Measurements from ENCODE around the gene ID2. TPM values are rescaled to one million over a fixed set of nuclear protein-coding genes. Genes with fewer than 3 reads are reported as not detected.
A peak's percentile ranks its signal among the peaks of the same experiment; 100 is the strongest.

The ID2 gene
- polyA plus RNA-seq, 3 donors, result 282 to 2,821 (median 295) TPM

DNA sequence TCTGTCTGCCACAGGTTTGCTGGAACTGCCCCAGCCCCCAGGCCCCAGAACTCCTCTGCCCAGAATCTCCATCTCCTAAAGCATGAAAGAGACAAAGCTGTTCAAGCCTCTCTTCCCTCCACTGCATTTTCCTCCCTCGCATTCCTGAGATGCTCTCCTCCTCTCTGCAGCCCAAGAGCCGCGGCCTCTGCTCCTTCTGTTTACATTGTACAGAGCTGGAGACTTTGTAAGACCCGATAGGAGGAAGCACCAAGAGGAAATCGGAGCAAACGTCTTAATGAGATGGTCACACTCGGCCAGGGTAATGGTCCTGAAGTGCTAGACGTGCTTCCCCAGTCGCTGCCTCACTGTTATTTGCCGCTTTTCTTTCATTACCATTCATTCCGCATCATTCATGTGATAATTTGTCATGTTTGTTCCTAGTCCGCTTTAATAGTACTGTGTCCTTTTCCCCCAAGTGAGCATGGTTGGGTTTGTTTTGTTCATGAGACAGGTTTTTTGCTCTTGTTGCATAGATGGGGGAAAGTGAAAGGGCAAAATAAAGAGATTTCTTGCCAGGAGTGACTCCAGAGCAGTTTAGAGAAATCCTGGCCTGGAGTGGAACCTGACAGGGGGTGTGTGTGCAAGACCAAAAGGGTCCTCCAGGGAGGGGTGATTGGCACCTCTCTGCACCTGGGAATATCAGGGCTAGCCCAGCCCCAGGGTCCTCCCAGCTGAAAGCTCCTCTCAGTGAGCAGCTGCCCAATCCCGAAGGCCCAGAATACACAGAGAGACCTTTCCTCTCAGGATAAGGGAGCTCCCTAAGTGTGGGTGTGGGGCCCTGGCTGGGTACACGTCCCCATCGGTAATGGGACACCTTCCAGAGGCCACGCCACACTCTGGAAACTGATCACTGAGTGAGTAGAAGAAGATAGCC lies 44.9 kb upstream of the ID2 start:
- DNase-seq, result no peak
- Histone ChIP-seq H3K9ac (ENCODE audit: insufficient read depth, low read length, poor library complexity, severe bottlenecking) (no peak overlapping the region), H3K27me3 (ENCODE audit: control insufficient read depth in 2 of 2, insufficient read depth in 2 of 2, low read length in 2 of 2) (no peaks in the 10 kb centered on the region), H2AFZ (ENCODE audit: insufficient read depth, low read depth, low read length, poor library complexity, severe bottlenecking) (no peak overlapping the region), H3K9me3 (replicated peaks in 1 of 2; ENCODE audit: control insufficient read depth in 1 of 2, insufficient read depth in 1 of 2, low read length in 2 of 2) (no peaks in the 10 kb centered on the region), H3K4me1 (ENCODE audit: control insufficient read depth in 1 of 2, insufficient read depth in 2 of 2, low read length in 2 of 2) (peaks cover 2 to 3% of the 10 kb centered on the region in 2 donors), H3K4me3 (replicated peaks in 1 of 3; ENCODE audit: low read depth in 2 of 3, low read length in 3 of 3) (no peak overlapping the region), H3K4me2 (replicated peaks; ENCODE audit: extremely low read depth, low read length, poor library complexity, severe bottlenecking) (no peak overlapping the region), H3K79me2 (ENCODE audit: insufficient read depth, low read length) (no peaks in the 10 kb centered on the region), H3K36me3 (replicated peaks in 1 of 2; ENCODE audit: control insufficient read depth in 1 of 2, insufficient read depth in 2 of 2, low read length in 2 of 2) (no peaks in the 10 kb centered on the region), H4K20me1 (ENCODE audit: insufficient read depth, low read length) (no peaks in the 10 kb centered on the region), H3K27ac (ENCODE audit: low read depth in 1 of 2, low read length in 2 of 2) (no peak overlapping the region)
- TF ChIP-seq, protein P1, sequence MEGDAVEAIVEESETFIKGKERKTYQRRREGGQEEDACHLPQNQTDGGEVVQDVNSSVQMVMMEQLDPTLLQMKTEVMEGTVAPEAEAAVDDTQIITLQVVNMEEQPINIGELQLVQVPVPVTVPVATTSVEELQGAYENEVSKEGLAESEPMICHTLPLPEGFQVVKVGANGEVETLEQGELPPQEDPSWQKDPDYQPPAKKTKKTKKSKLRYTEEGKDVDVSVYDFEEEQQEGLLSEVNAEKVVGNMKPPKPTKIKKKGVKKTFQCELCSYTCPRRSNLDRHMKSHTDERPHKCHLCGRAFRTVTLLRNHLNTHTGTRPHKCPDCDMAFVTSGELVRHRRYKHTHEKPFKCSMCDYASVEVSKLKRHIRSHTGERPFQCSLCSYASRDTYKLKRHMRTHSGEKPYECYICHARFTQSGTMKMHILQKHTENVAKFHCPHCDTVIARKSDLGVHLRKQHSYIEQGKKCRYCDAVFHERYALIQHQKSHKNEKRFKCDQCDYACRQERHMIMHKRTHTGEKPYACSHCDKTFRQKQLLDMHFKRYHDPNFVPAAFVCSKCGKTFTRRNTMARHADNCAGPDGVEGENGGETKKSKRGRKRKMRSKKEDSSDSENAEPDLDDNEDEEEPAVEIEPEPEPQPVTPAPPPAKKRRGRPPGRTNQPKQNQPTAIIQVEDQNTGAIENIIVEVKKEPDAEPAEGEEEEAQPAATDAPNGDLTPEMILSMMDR (IDR thresholded peaks at IDR 0.05), result no peak
- no peaks in the 10 kb centered on the region for H3K36me3 Mint-ChIP-seq
- 63% methylated on average over 4 of the region's 16 CpGs for WGBS (ENCODE audit: insufficient coverage)
- H3K27ac Mint-ChIP-seq, result peak overlapping the region in 2 of 7 donors; percentile 50 to 71
- peaks cover 3 to 10% (median 10%) of the 10 kb centered on the region in 3 donors for H3K27me3 Mint-ChIP-seq (ENCODE audit: low read depth in 3 of 3)
- H3K9me3 Mint-ChIP-seq, result no peaks in the 10 kb centered on the region
- no peak overlapping the region for H3K4me3 Mint-ChIP-seq
- intact Hi-C loops (cut with micrococcal nuclease), result no loop called here
- H3K4me1 Mint-ChIP-seq, result peaks cover 10% of the 10 kb centered on the region

DNA sequence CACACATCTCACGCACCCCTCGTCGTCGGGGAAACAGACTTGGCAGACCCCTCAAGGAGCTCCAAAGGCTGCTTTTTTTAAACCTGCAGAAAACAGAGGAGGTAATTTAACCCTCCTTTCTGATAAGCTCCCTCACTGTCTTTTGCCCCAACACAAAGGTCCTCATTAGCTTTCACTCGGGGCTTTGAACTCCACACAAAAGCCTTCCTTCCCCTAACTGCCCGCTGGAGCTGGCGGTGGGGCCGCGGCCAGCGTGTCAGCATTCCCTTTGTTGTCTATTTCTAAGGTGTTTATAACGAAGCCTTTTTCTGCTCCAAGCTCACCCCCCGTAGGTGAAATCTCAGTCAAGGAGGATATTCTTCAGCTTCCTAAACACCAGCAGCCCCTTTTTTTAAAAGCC lies 43.5 kb upstream of the ID2 start:
- Histone ChIP-seq H3K36me3 (replicated peaks in 1 of 2; ENCODE audit: control insufficient read depth in 1 of 2, insufficient read depth in 2 of 2, low read length in 2 of 2) (no peaks in the 10 kb centered on the region), H3K9ac (ENCODE audit: insufficient read depth, low read length, poor library complexity, severe bottlenecking) (no peak overlapping the region), H4K20me1 (ENCODE audit: insufficient read depth, low read length) (no peaks in the 10 kb centered on the region), H3K4me1 (ENCODE audit: control insufficient read depth in 1 of 2, insufficient read depth in 2 of 2, low read length in 2 of 2) (peaks cover 15% of the 10 kb centered on the region in 2 donors), H3K4me3 (replicated peaks in 1 of 3; ENCODE audit: low read depth in 2 of 3, low read length in 3 of 3) (no peak overlapping the region), H3K9me3 (replicated peaks in 1 of 2; ENCODE audit: control insufficient read depth in 1 of 2, insufficient read depth in 1 of 2, low read length in 2 of 2) (no peaks in the 10 kb centered on the region), H3K27me3 (ENCODE audit: control insufficient read depth in 2 of 2, insufficient read depth in 2 of 2, low read length in 2 of 2) (no peaks in the 10 kb centered on the region), H2AFZ (ENCODE audit: insufficient read depth, low read depth, low read length, poor library complexity, severe bottlenecking) (no peak overlapping the region), H3K79me2 (ENCODE audit: insufficient read depth, low read length) (no peaks in the 10 kb centered on the region), H3K4me2 (replicated peaks; ENCODE audit: extremely low read depth, low read length, poor library complexity, severe bottlenecking) (no peak overlapping the region), H3K27ac (ENCODE audit: low read depth in 1 of 2, low read length in 2 of 2) (no peak overlapping the region)
- Mint-ChIP-seq H3K4me1 (peaks cover 24% of the 10 kb centered on the region), H3K9me3 (no peaks in the 10 kb centered on the region), H3K36me3 (no peaks in the 10 kb centered on the region), H3K27ac (peak overlapping the region in 1 of 7 donors; percentile 12), H3K4me3 (no peak overlapping the region), H3K27me3 (ENCODE audit: low read depth in 3 of 3) (peaks cover 3 to 10% (median 6%) of the 10 kb centered on the region in 3 donors)
- no peak for DNase-seq
- intact Hi-C loops (cut with micrococcal nuclease), result no loop called here
- WGBS (ENCODE audit: insufficient coverage), result 93% methylated on average over 10 of the region's 12 CpGs
- TF ChIP-seq, protein P1 (IDR thresholded peaks at IDR 0.05), result no peak

Data from CD14-positive monocyte (primary cell).